HepG2 (cell line): ENCODE results near the gene ZFYVE26. TPM values are rescaled to one million over a fixed set of nuclear protein-coding genes. Genes with fewer than 3 reads are reported as not detected.
A peak's percentile ranks its signal among the peaks of the same experiment; 100 is the strongest.

Experiments used
- ATAC-seq: fragments of 200-7000 bp; cut with Tn5 transposase; 3 replicates; pipeline ENCODE4 v1.9.1; 2020; ENCODE audit warnings: mild to moderate bottlenecking, moderate library complexity
- BruUV-seq: library from RNA; stranded (reverse); fragments of 400-500 nt; replicated peaks from 2 replicates; lab custom pipeline; 2021; lab: Mats Ljungman, UMichigan
- CTCF ChIA-PET: fragments of 300-600 bp; formaldehyde crosslinking; extraction: SDS; loops from one replicate; lab custom pipeline; 2021; ENCODE audit warnings: low total read pairs, inconsistent platforms, low intra/inter-chr PET ratio; lab: Yijun Ruan, JAX
- POLR2A ChIA-PET: fragments of 350-600 bp; sonication (Branson Sonifier 250); formaldehyde crosslinking; loops from one replicate; lab custom pipeline; 2020; ENCODE audit warnings: antibody characterized with exemption, inconsistent platforms; lab: Yijun Ruan, JAX
- DNase-seq: peaks from one replicate; pipeline ENCODE4 v3.0.0-alpha.2; 2015; ENCODE audit warnings: low spot score
- FAIRE-seq: peaks from 3 replicates; lab custom pipeline; 2011; peaks lifted over from hg19 to GRCh38; lab: Jason Lieb, UNC
- H2AFZ ChIP-seq: one replicate; pipeline ENCODE4 v1.6.1; 2011; ENCODE audit warnings: low read length, inconsistent platforms
- H3K27ac ChIP-seq: fragments of 300-600 bp; 3 replicates; pipeline ENCODE4 v1.8.0; 2011; ENCODE audit warnings: mixed run types, mild to moderate bottlenecking, mixed read lengths, low read length, inconsistent platforms; ENCODE audit not compliant: insufficient read depth; ENCODE audit errors: extremely low read length
- H3K27me3 ChIP-seq, 2 experiments: fragments of 200-600 bp in 1 of 2; 2 replicates in 1 of 2; 3 replicates in 1 of 2; pipeline versions ENCODE4 v1.6.0 to v1.8.0; 2011; ENCODE audit warnings: low read length in 2 of 2, mild to moderate bottlenecking in 2 of 2, moderate library complexity in 2 of 2, inconsistent platforms in 1 of 2; ENCODE audit not compliant: insufficient read depth in 2 of 2, control insufficient read depth in 1 of 2
- H3K36me3 ChIP-seq, 2 experiments: fragments of 200-600 bp in 1 of 2; replicated peaks in 1 of 2; 2 replicates in 1 of 2; 3 replicates in 1 of 2; pipeline versions ENCODE4 v1.5.1 to v1.8.0; 2011; ENCODE audit warnings: low read length in 2 of 2, inconsistent platforms in 1 of 2; ENCODE audit not compliant: insufficient read depth in 2 of 2, control insufficient read depth in 1 of 2
- H3K4me1 ChIP-seq: 2 replicates; pipeline ENCODE4 v1.5.1; 2012; ENCODE audit warnings: low read length, inconsistent platforms; ENCODE audit not compliant: insufficient read depth
- H3K4me2 ChIP-seq: 2 replicates; pipeline ENCODE4 v1.6.0; 2011; ENCODE audit warnings: low read depth, low read length, inconsistent platforms
- H3K4me3 ChIP-seq, 3 experiments: fragments of 200-600 bp in 1 of 3; sonication (generic), shearing (Covaris generic) in 1 of 3; replicated peaks in 1 of 3; 2 replicates each; pipeline ENCODE4 v1.5.1; 2011 to 2016; ENCODE audit warnings: low read length in 3 of 3, inconsistent platforms in 2 of 3, low read depth in 2 of 3, mild to moderate bottlenecking in 2 of 3, control low read depth in 1 of 3, mixed read lengths in 1 of 3; ENCODE audit not compliant: insufficient read depth in 1 of 3
- H3K79me2 ChIP-seq: one replicate; pipeline ENCODE4 v1.6.1; 2011; ENCODE audit warnings: low read length, inconsistent platforms; ENCODE audit not compliant: insufficient read depth
- H3K9ac ChIP-seq: 2 replicates; pipeline ENCODE4 v1.6.0; 2011; ENCODE audit warnings: mild to moderate bottlenecking, low read depth, low read length, inconsistent platforms; ENCODE audit not compliant: insufficient read depth
- H3K9me3 ChIP-seq: 2 replicates; pipeline ENCODE4 v1.5.1; 2012; ENCODE audit warnings: mild to moderate bottlenecking, low read length
- H4K20me1 ChIP-seq: 2 replicates; pipeline ENCODE4 v1.6.0; 2011; ENCODE audit warnings: inconsistent platforms, mild to moderate bottlenecking, low read length, moderate library complexity; ENCODE audit not compliant: insufficient read depth
- CCAR2 ChIP-seq: fragments of 200-400 bp; formaldehyde crosslinking; optimal IDR thresholded peaks from 2 replicates; pipeline ENCODE3; 2018; ENCODE audit warnings: low read depth, mild to moderate bottlenecking, low read length, moderate library complexity
- ETV6 ChIP-seq: sonication (generic); formaldehyde crosslinking; conservative IDR thresholded peaks from 2 replicates; pipeline ENCODE4 v1.4.0; 2020; ENCODE audit warnings: missing genetic modification reagents
- IRF2 ChIP-seq: IDR thresholded peaks from 2 replicates; pipeline ENCODE4 v1.6.1; 2018; ENCODE audit warnings: missing genetic modification reagents, missing compliant biosample characterization
- KDM5B ChIP-seq: sonication (generic); formaldehyde crosslinking; IDR thresholded peaks from 2 replicates; pipeline ENCODE4 v1.4.0; 2020; ENCODE audit warnings: missing genetic modification reagents, mild to moderate bottlenecking, borderline replicate concordance
- PLRG1 ChIP-seq: fragments of 450-650 bp; conservative IDR thresholded peaks from 2 replicates; pipeline ENCODE4 v1.6.1; 2016
- RFXAP ChIP-seq: sonication (generic); formaldehyde crosslinking; IDR thresholded peaks from 2 replicates; pipeline ENCODE4 v1.4.0; 2020; ENCODE audit warnings: missing genetic modification reagents, borderline replicate concordance
- SOX6 ChIP-seq, 2 experiments: fragments of 450-650 bp in 1 of 2; sonication (generic) in 1 of 2; formaldehyde crosslinking in 1 of 2; IDR thresholded peaks; 2 replicates each; pipeline versions ENCODE4 v1.4.0 to v1.6.1; 2017 to 2020; ENCODE audit warnings: antibody characterized with exemption in 1 of 2, mild to moderate bottlenecking in 1 of 2, missing genetic modification reagents in 1 of 2
- ZBTB20 ChIP-seq: sonication (generic); formaldehyde crosslinking; IDR thresholded peaks from 2 replicates; pipeline ENCODE4 v1.8.1; 2023; ENCODE audit warnings: missing genetic modification reagents, low read depth, mild to moderate bottlenecking, borderline replicate concordance
- ZNF382 ChIP-seq: sonication (generic); formaldehyde crosslinking; IDR thresholded peaks from 2 replicates; pipeline ENCODE4 v1.5.0; 2020; ENCODE audit warnings: missing genetic modification reagents, mild to moderate bottlenecking, borderline replicate concordance
- ZNF552 ChIP-seq: sonication (generic); formaldehyde crosslinking; IDR thresholded peaks from 2 replicates; pipeline ENCODE4 v1.9.0; 2022; ENCODE audit warnings: missing genetic modification reagents, mild to moderate bottlenecking, borderline replicate concordance
- ZNF776 ChIP-seq: sonication (generic); formaldehyde crosslinking; IDR thresholded peaks from 2 replicates; pipeline ENCODE4 v1.4.0; 2020; ENCODE audit warnings: mild to moderate bottlenecking, missing genetic modification reagents
- WGBS: methylation state at CpG from one replicate; pipeline ENCODE4 v1.1.6; 2017; ENCODE audit warnings: low lambda C conversion rate; 5-methylcytosine and 5-hydroxymethylcytosine counted together
- in situ Hi-C: cut with HindIII; loops from 2 replicates; pipeline ENCODE4 v1.10.0; 2017; ENCODE audit warnings: low pct_unique_long_range_greater_than_20kb; ENCODE audit not compliant: extremely low pct_ligation_motif_present
- intact Hi-C: fragments of 100-400 bp; cut with micrococcal nuclease; formaldehyde crosslinking; loops from one replicate; pipeline ENCODE4 v1.10.0; 2022; ENCODE audit not compliant: unreplicated experiment
- polyA plus RNA-seq, 8 experiments: library from polyadenylated mRNA; depleted of rRNA in 3 of 8; stranded (reverse) in 7 of 8; unstranded in 1 of 8; fragments of >200 nt; fragmentation: Illumina TruSeq in 4 of 8; extraction: Trizol in 4 of 8; gene quantifications; 2 replicates each; pipeline versions ENCODE4 v1.2.1 to v1.2.3, GENCODE V29; 2011 to 2016; ENCODE audit warnings: low read depth in 4 of 8, missing spikeins in 1 of 8, mixed read lengths in 1 of 8; ENCODE audit not compliant: insufficient read depth in 1 of 8
- total RNA-seq, 5 experiments: library from RNA; depleted of rRNA; stranded (reverse); fragments of >200 nt; fragmentation: Illumina TruSeq; extraction: Trizol; gene quantifications; 2 replicates each; pipeline ENCODE4 v1.2.3, GENCODE V29; 2016; ENCODE audit warnings: low read depth in 1 of 5
- TF ChIP-seq, protein P1 (sequence below): fragments of 450-650 bp; IDR thresholded peaks from 2 replicates; pipeline ENCODE4 v1.6.1; 2017
- TF ChIP-seq, protein P2 (sequence below): sonication (generic); formaldehyde crosslinking; IDR thresholded peaks from 2 replicates; pipeline ENCODE4 v1.5.0; 2020; ENCODE audit warnings: mild to moderate bottlenecking, missing genetic modification reagents
- TF ChIP-seq, protein P3 (sequence below): sonication (generic); formaldehyde crosslinking; IDR thresholded peaks from 2 replicates; pipeline ENCODE4 v1.8.0; 2022; ENCODE audit warnings: missing genetic modification reagents, mild to moderate bottlenecking, moderate library complexity, borderline replicate concordance

ZFYVE26 gene
- total and polyA plus RNA-seq, 2 of the 13 experiments (the other 11 are each of a cell fraction or from before 2014, with no cell fraction given) = 13.6 to 16.4 TPM

DNA sequence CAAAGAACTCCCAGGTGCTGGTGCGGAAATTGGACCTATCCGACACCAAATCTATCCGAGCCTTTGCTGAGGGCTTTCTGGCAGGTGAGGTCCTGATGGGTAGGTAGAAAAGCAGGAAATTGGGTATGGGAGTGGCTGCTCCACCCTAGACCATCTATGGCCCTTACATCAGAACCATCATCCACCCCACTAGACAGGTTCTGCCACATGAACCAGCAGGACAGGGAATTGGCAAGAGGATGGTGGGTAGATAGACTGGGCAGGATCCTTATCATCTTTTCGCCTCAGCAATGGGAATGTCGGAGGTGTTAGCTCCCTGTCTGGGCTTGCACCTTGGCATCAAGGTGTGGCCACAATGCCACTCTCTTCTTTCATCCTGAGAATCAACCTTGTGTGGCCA, 91.2 kb downstream of the ZFYVE26 start:
- Histone ChIP-seq H3K27me3 (no peaks in the 10 kb centered on the region), H3K79me2 (no peaks in the 10 kb centered on the region), H3K4me3 (no peak overlapping the region), H3K4me2 (no peak overlapping the region), H4K20me1 (no peaks in the 10 kb centered on the region), H2AFZ (no peak overlapping the region), H3K9ac (no peak overlapping the region), H3K36me3 (no peaks in the 10 kb centered on the region), H3K27ac (no peak overlapping the region), H3K9me3 (no peaks in the 10 kb centered on the region), H3K4me1 (peaks cover 50% of the 10 kb centered on the region)
- intact Hi-C loops (no loop called here), in situ Hi-C loops (no loop called here)
- ChIA-PET POLR2A (no interaction called here), CTCF (no interaction called here)
- no peak for ATAC-seq
- no TSS peak for BruUV-seq
- DNase-seq = no peak
- FAIRE-seq = no peak
- WGBS = 88% methylated on average over 3 of the region's 5 CpGs
- TF ChIP-seq CCAR2 (no peak), SOX6 (IDR thresholded peaks at IDR 0.05) (no peak), SOX6 (CRISPR knock-in tag; IDR thresholded peaks at IDR 0.05) (no peak), RFXAP (no peak), KDM5B (no peak), ETV6 (CRISPR knock-in tag) (no peak), ZNF552 (no peak)
- TF ChIP-seq, protein P1, sequence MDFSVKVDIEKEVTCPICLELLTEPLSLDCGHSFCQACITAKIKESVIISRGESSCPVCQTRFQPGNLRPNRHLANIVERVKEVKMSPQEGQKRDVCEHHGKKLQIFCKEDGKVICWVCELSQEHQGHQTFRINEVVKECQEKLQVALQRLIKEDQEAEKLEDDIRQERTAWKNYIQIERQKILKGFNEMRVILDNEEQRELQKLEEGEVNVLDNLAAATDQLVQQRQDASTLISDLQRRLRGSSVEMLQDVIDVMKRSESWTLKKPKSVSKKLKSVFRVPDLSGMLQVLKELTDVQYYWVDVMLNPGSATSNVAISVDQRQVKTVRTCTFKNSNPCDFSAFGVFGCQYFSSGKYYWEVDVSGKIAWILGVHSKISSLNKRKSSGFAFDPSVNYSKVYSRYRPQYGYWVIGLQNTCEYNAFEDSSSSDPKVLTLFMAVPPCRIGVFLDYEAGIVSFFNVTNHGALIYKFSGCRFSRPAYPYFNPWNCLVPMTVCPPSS = no peak

DNA sequence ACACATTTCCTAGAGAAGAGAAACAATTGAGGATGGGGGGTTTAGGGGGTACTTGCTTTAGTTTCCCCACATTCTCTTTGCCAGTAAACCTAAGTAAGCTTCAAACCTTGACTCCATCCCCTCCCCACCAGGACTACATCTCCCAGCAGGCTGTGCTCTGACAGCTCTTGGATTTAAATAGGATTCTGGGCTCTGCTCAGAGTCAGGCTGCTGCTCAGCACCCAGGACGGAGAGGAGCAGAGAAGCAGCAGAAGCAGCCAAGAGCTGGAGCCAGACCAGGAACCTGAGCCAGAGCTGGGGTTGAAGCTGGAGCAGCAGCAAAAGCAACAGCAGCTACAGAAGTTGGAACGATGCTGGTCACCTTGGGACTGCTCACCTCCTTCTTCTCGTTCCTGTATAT, 94.1 kb downstream of the ZFYVE26 start:
- Histone ChIP-seq H3K79me2 (no peaks in the 10 kb centered on the region), H2AFZ (peak overlapping the region; percentile 83), H3K4me2 (peak overlapping the region; percentile 86), H3K36me3 (no peaks in the 10 kb centered on the region), H3K9ac (no peak overlapping the region; the same call in 1 of the 2 replicates), H3K27me3 (no peaks in the 10 kb centered on the region), H3K4me3 (peak overlapping the region; percentile 9 to 62 (median 47); a peak in 5 of 6 replicates), H3K9me3 (no peaks in the 10 kb centered on the region), H3K4me1 (peaks cover 42% of the 10 kb centered on the region), H4K20me1 (no peaks in the 10 kb centered on the region), H3K27ac (no peak overlapping the region)
- ChIA-PET POLR2A (interaction anchor here (1.1 to 1.6 kb wide), 2 partner anchors 10 to 17 kb away, joined by 4 to 8 read pairs; no protein-coding TSS in a partner anchor), CTCF (no interaction called here)
- DNase-seq (no peak), FAIRE-seq (no peak), ATAC-seq (peak; percentile 80)
- BruUV-seq = no TSS peak
- in situ Hi-C loops = no loop called here
- WGBS = 4% methylated on average over 3 of the region's 3 CpGs
- intact Hi-C loops = no loop called here
- TF ChIP-seq ZBTB20 (CRISPR knock-in tag) (no peak), IRF2 (0 out of 2 replicates have a peak, but pooled peaks have one; percentile 40), ZNF382 (CRISPR knock-in tag) (no peak), PLRG1 (no peak), ZNF776 (CRISPR knock-in tag) (no peak)
- TF ChIP-seq, protein P2, sequence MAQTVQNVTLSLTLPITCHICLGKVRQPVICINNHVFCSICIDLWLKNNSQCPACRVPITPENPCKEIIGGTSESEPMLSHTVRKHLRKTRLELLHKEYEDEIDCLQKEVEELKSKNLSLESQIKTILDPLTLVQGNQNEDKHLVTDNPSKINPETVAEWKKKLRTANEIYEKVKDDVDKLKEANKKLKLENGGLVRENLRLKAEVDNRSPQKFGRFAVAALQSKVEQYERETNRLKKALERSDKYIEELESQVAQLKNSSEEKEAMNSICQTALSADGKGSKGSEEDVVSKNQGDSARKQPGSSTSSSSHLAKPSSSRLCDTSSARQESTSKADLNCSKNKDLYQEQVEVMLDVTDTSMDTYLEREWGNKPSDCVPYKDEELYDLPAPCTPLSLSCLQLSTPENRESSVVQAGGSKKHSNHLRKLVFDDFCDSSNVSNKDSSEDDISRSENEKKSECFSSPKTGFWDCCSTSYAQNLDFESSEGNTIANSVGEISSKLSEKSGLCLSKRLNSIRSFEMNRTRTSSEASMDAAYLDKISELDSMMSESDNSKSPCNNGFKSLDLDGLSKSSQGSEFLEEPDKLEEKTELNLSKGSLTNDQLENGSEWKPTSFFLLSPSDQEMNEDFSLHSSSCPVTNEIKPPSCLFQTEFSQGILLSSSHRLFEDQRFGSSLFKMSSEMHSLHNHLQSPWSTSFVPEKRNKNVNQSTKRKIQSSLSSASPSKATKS (CRISPR knock-in tag) = no peak
- TF ChIP-seq, protein P3, sequence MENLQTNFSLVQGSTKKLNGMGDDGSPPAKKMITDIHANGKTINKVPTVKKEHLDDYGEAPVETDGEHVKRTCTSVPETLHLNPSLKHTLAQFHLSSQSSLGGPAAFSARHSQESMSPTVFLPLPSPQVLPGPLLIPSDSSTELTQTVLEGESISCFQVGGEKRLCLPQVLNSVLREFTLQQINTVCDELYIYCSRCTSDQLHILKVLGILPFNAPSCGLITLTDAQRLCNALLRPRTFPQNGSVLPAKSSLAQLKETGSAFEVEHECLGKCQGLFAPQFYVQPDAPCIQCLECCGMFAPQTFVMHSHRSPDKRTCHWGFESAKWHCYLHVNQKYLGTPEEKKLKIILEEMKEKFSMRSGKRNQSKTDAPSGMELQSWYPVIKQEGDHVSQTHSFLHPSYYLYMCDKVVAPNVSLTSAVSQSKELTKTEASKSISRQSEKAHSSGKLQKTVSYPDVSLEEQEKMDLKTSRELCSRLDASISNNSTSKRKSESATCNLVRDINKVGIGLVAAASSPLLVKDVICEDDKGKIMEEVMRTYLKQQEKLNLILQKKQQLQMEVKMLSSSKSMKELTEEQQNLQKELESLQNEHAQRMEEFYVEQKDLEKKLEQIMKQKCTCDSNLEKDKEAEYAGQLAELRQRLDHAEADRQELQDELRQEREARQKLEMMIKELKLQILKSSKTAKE (CRISPR knock-in tag) = no peak
